T-helper 1 cell treated with Interleukin-12 subunit alpha and Interleukin-12 subunit beta and Interleukin-4 antibody, amounts not matched to agents 30 μg/mL and 1 μg/mL, for 36 hours (primary cell): ENCODE results near the gene SESN2.

Experiments used
- H3K27ac Mint-ChIP-seq: one replicate; pipeline ENCODE4 v1.8.0; 2021; ENCODE audit warnings: mild to moderate bottlenecking, mixed read lengths
- H3K27me3 Mint-ChIP-seq: one replicate; pipeline ENCODE4 v1.8.0; 2021; ENCODE audit warnings: low read depth, mixed read lengths
- H3K36me3 Mint-ChIP-seq: one replicate; pipeline ENCODE4 v1.8.0; 2021; ENCODE audit warnings: low read depth, mixed read lengths
- H3K4me1 Mint-ChIP-seq: one replicate; pipeline ENCODE4 v1.8.0; 2021; ENCODE audit warnings: low read depth, mixed read lengths
- H3K4me3 Mint-ChIP-seq: one replicate; pipeline ENCODE4 v1.8.0; 2021; ENCODE audit warnings: mild to moderate bottlenecking, moderate library complexity, mixed read lengths
- H3K9me3 Mint-ChIP-seq: one replicate; pipeline ENCODE4 v1.8.0; 2021; ENCODE audit warnings: mixed read lengths

The SESN2 gene

GRCh38 chr1:28259252-28259933 is at the start of gene SESN2:
SESN2 (plus strand) TSS chr1:28259518; CDS start chr1:28259848, 330 bp downstream.
- Mint-ChIP-seq H3K4me3 (peak within 1 kb of the TSS; percentile 71), H3K4me1 (peaks cover 36% of the 10 kb centered on the region), H3K36me3 (peaks cover 7% of the 10 kb centered on the region), H3K27me3 (no peaks in the 10 kb centered on the region), H3K9me3 (no peaks in the 10 kb centered on the region), H3K27ac (peak within 1 kb of the TSS; percentile 90)

GRCh38 chr1:28209700-28210099 is 49.6 kb upstream of the SESN2 start:
- Mint-ChIP-seq H3K36me3 (peaks cover 35% of the 10 kb centered on the region), H3K4me3 (no peak overlapping the region), H3K9me3 (no peaks in the 10 kb centered on the region), H3K27me3 (no peaks in the 10 kb centered on the region), H3K27ac (no peak overlapping the region), H3K4me1 (peaks cover 17% of the 10 kb centered on the region)

- Mint-ChIP-seq H3K4me3 (no peak overlapping the region), H3K27ac (no peak overlapping the region), H3K9me3 (no peaks in the 10 kb centered on the region), H3K4me1 (peaks cover 16% of the 10 kb centered on the region), H3K36me3 (peaks cover 26% of the 10 kb centered on the region), H3K27me3 (no peaks in the 10 kb centered on the region)
These were observed 46.0 kb upstream of the SESN2 start for GRCh38 chr1:28213315-28213714.

GRCh38 chr1:28229089-28229488 is 30.2 kb upstream of the SESN2 start:
- Mint-ChIP-seq H3K9me3 (no peaks in the 10 kb centered on the region), H3K27ac (no peak overlapping the region), H3K36me3 (peaks cover 30% of the 10 kb centered on the region), H3K27me3 (no peaks in the 10 kb centered on the region), H3K4me3 (no peak overlapping the region), H3K4me1 (peaks cover 17% of the 10 kb centered on the region)

GRCh38 chr1:28229996-28230395 is 29.3 kb upstream of the SESN2 start:
- Mint-ChIP-seq H3K36me3 (peaks cover 25% of the 10 kb centered on the region), H3K27me3 (no peaks in the 10 kb centered on the region), H3K9me3 (no peaks in the 10 kb centered on the region), H3K27ac (no peak overlapping the region), H3K4me1 (peaks cover 17% of the 10 kb centered on the region), H3K4me3 (no peak overlapping the region)

GRCh38 chr1:28232558-28233263 is 26.6 kb upstream of the SESN2 start, which contains the start of gene DNAJC8:
DNAJC8 (minus strand) TSS chr1:28233029; CDS start chr1:28232998, 31 bp downstream.
- H3K27ac Mint-ChIP-seq = peak within 1 kb of the TSS; percentile 99
- peak within 1 kb of the TSS; percentile 100 for H3K4me3 Mint-ChIP-seq
- H3K9me3 Mint-ChIP-seq = no peaks in the 10 kb centered on the region
- no peaks in the 10 kb centered on the region for H3K27me3 Mint-ChIP-seq
- H3K36me3 Mint-ChIP-seq = peaks cover 16% of the 10 kb centered on the region
- H3K4me1 Mint-ChIP-seq = peaks cover 17% of the 10 kb centered on the region

- H3K4me3 Mint-ChIP-seq = no peak overlapping the region
- peaks cover 14% of the 10 kb centered on the region for H3K36me3 Mint-ChIP-seq
- no peaks in the 10 kb centered on the region for H3K9me3 Mint-ChIP-seq
- no peaks in the 10 kb centered on the region for H3K27me3 Mint-ChIP-seq
- peaks cover 17% of the 10 kb centered on the region for H3K4me1 Mint-ChIP-seq
- H3K27ac Mint-ChIP-seq = no peak overlapping the region
These were observed 26.1 kb upstream of the SESN2 start for GRCh38 chr1:28233264-28233606.

- Mint-ChIP-seq H3K9me3 (no peaks in the 10 kb centered on the region), H3K4me1 (peaks cover 13% of the 10 kb centered on the region), H3K36me3 (peaks cover 8% of the 10 kb centered on the region), H3K27ac (no peak within 1 kb of the TSS), H3K27me3 (no peaks in the 10 kb centered on the region), H3K4me3 (no peak within 1 kb of the TSS)
These were observed 23.3 kb upstream of the SESN2 start, which contains the start of gene ATP5IF1 for GRCh38 chr1:28235755-28236655. ATP5IF1 (plus strand) TSS chr1:28236124; CDS start chr1:28236184, 60 bp downstream.

- H3K4me1 Mint-ChIP-seq = peaks cover 13% of the 10 kb centered on the region
- H3K27ac Mint-ChIP-seq = no peak overlapping the region
- H3K36me3 Mint-ChIP-seq = peaks cover 8% of the 10 kb centered on the region
- no peaks in the 10 kb centered on the region for H3K9me3 Mint-ChIP-seq
- no peak overlapping the region for H3K4me3 Mint-ChIP-seq
- H3K27me3 Mint-ChIP-seq = no peaks in the 10 kb centered on the region
These were observed 22.5 kb upstream of the SESN2 start for GRCh38 chr1:28236656-28237322.

GRCh38 chr1:28239004-28239403 is 20.3 kb upstream of the SESN2 start:
- H3K9me3 Mint-ChIP-seq = no peaks in the 10 kb centered on the region
- H3K27me3 Mint-ChIP-seq = no peaks in the 10 kb centered on the region
- no peak overlapping the region for H3K4me3 Mint-ChIP-seq
- H3K4me1 Mint-ChIP-seq = peaks cover 11% of the 10 kb centered on the region
- H3K27ac Mint-ChIP-seq = no peak overlapping the region
- no peaks in the 10 kb centered on the region for H3K36me3 Mint-ChIP-seq

GRCh38 chr1:28240024-28240423 is 19.3 kb upstream of the SESN2 start:
- H3K9me3 Mint-ChIP-seq = no peaks in the 10 kb centered on the region
- H3K4me3 Mint-ChIP-seq = no peak overlapping the region
- H3K27ac Mint-ChIP-seq = no peak overlapping the region
- no peaks in the 10 kb centered on the region for H3K36me3 Mint-ChIP-seq
- H3K27me3 Mint-ChIP-seq = no peaks in the 10 kb centered on the region
- H3K4me1 Mint-ChIP-seq = peaks cover 15% of the 10 kb centered on the region

- no peak overlapping the region for H3K4me3 Mint-ChIP-seq
- H3K4me1 Mint-ChIP-seq = peaks cover 19% of the 10 kb centered on the region
- no peaks in the 10 kb centered on the region for H3K27me3 Mint-ChIP-seq
- no peaks in the 10 kb centered on the region for H3K36me3 Mint-ChIP-seq
- no peaks in the 10 kb centered on the region for H3K9me3 Mint-ChIP-seq
- H3K27ac Mint-ChIP-seq = no peak overlapping the region
These were observed 17.6 kb upstream of the SESN2 start for GRCh38 chr1:28241638-28242241.

- Mint-ChIP-seq H3K9me3 (no peaks in the 10 kb centered on the region), H3K27me3 (no peaks in the 10 kb centered on the region), H3K4me3 (peak overlapping the region; percentile 40), H3K36me3 (no peaks in the 10 kb centered on the region), H3K4me1 (peaks cover 35% of the 10 kb centered on the region), H3K27ac (peak overlapping the region; percentile 62)
These were observed 15.5 kb upstream of the SESN2 start for GRCh38 chr1:28243685-28244311.
